Ascending aorta (tissue), 2 donors: ENCODE results near the gene NYAP1. TPM values are rescaled to one million over a fixed set of nuclear protein-coding genes. Genes with fewer than 3 reads are reported as not detected.

Experiments used
- DNase-seq, 2 donors: peaks; one replicate each; pipeline ENCODE4 v3.0.0-alpha.2; 2019; ENCODE audit warnings: low spot score in 2 of 2
- H3K27ac ChIP-seq, 2 donors: fragments of 200-600 bp; sonication (generic); one replicate each; pipeline ENCODE4 v1.5.1; 2016 to 2017; ENCODE audit warnings: mild to moderate bottlenecking in 1 of 2
- H3K27me3 ChIP-seq: fragments of 200-600 bp; sonication (generic); one replicate; pipeline ENCODE4 v1.5.1; 2017
- H3K36me3 ChIP-seq, 2 donors: fragments of 200-600 bp; sonication (generic); one replicate each; pipeline ENCODE4 v1.5.1; 2016
- H3K4me1 ChIP-seq, 2 donors: fragments of 200-600 bp; sonication (generic); one replicate each; pipeline ENCODE4 v1.5.1; 2016 to 2017; ENCODE audit warnings: mild to moderate bottlenecking in 1 of 2
- H3K4me3 ChIP-seq, 2 donors: fragments of 200-600 bp; sonication (generic); one replicate each; pipeline ENCODE4 v1.5.1; 2016 to 2017; ENCODE audit warnings: mild to moderate bottlenecking in 1 of 2
- H3K9me3 ChIP-seq, 2 donors: fragments of 200-600 bp; sonication (generic); one replicate each; pipeline ENCODE4 v1.5.1; 2016
- CTCF ChIP-seq, 3 experiments: fragments of 200-600 bp in 2 of 3; fragments of 450-650 bp in 1 of 3; sonication (generic) in 2 of 3; IDR thresholded peaks; one replicate each; pipeline ENCODE4 v1.5.1; 2016 to 2019; ENCODE audit warnings: antibody characterized with exemption in 3 of 3, mild to moderate bottlenecking in 1 of 3, moderate library complexity in 1 of 3
- intact Hi-C: fragments of 100-400 bp; cut with DNase I; formaldehyde crosslinking; loops from one replicate; pipeline ENCODE4 v1.15.1; 2023
- total RNA-seq: library from RNA; depleted of rRNA; stranded (reverse); fragments of >200 nt; gene quantifications from one replicate; pipeline ENCODE4 v1.1.0, GENCODE V29; 2016

The NYAP1 gene
- total RNA-seq, 1 donor from 2014 or later = 0.96 TPM

- no peaks in the 10 kb centered on the region for H3K36me3 ChIP-seq
- H3K9me3 ChIP-seq = no peaks in the 10 kb centered on the region
- peaks cover 0 to under 1% of the 10 kb centered on the region in 2 donors for H3K4me1 ChIP-seq
- TF ChIP-seq CTCF (IDR thresholded peaks at IDR 0.05) = no peak
- no peak for DNase-seq
- intact Hi-C loops = no loop called here
- no peak overlapping the region for H3K27ac ChIP-seq
- H3K4me3 ChIP-seq = no peak overlapping the region
- H3K27me3 ChIP-seq = no peaks in the 10 kb centered on the region
Measured at GRCh38 chr7:100489121-100489520, 5.4 kb downstream of the NYAP1 start.

GRCh38 chr7:100489824-100490223 lies 6.1 kb downstream of the NYAP1 start:
- H3K4me1 ChIP-seq = no peaks in the 10 kb centered on the region
- no peak for TF ChIP-seq CTCF (IDR thresholded peaks at IDR 0.05)
- H3K27me3 ChIP-seq = no peaks in the 10 kb centered on the region
- H3K4me3 ChIP-seq = no peak overlapping the region
- intact Hi-C loops = no loop called here
- no peaks in the 10 kb centered on the region for H3K36me3 ChIP-seq
- no peak for DNase-seq
- no peaks in the 10 kb centered on the region for H3K9me3 ChIP-seq
- no peak overlapping the region for H3K27ac ChIP-seq

- Histone ChIP-seq H3K9me3 (no peaks in the 10 kb centered on the region), H3K27ac (no peak overlapping the region), H3K4me3 (no peak overlapping the region), H3K27me3 (no peaks in the 10 kb centered on the region), H3K36me3 (no peaks in the 10 kb centered on the region), H3K4me1 (no peaks in the 10 kb centered on the region)
- no peak for DNase-seq
- intact Hi-C loops = no loop called here
- no peak for TF ChIP-seq CTCF (IDR thresholded peaks at IDR 0.05)
Measured at GRCh38 chr7:100490483-100491191, 6.9 kb downstream of the NYAP1 start.

- Histone ChIP-seq H3K4me3 (no peak overlapping the region), H3K36me3 (no peaks in the 10 kb centered on the region), H3K27ac (no peak overlapping the region), H3K4me1 (no peaks in the 10 kb centered on the region), H3K9me3 (no peaks in the 10 kb centered on the region), H3K27me3 (no peaks in the 10 kb centered on the region)
- no peak for DNase-seq
- TF ChIP-seq CTCF (IDR thresholded peaks at IDR 0.05) = no peak
- intact Hi-C loops = no loop called here
Measured at GRCh38 chr7:100491192-100491578, 7.5 kb downstream of the NYAP1 start.

- Histone ChIP-seq H3K4me1 (no peaks in the 10 kb centered on the region), H3K36me3 (no peaks in the 10 kb centered on the region), H3K27ac (no peak overlapping the region), H3K27me3 (no peaks in the 10 kb centered on the region), H3K9me3 (no peaks in the 10 kb centered on the region), H3K4me3 (peak overlapping the region; percentile 34 to 54)
- TF ChIP-seq CTCF (IDR thresholded peaks at IDR 0.05) = no peak
- DNase-seq = no peak
- intact Hi-C loops = no loop called here
Measured at GRCh38 chr7:100492738-100493475, 9.2 kb downstream of the NYAP1 start.
